ENCODE data around the gene TBCEL. TPM values are rescaled to one million over a fixed set of nuclear protein-coding genes. Genes with fewer than 3 reads are reported as not detected.

TBCEL gene
- total RNA-seq, 2 donors from 2014 or later, result 23.0 to 31.0 TPM

DNA sequence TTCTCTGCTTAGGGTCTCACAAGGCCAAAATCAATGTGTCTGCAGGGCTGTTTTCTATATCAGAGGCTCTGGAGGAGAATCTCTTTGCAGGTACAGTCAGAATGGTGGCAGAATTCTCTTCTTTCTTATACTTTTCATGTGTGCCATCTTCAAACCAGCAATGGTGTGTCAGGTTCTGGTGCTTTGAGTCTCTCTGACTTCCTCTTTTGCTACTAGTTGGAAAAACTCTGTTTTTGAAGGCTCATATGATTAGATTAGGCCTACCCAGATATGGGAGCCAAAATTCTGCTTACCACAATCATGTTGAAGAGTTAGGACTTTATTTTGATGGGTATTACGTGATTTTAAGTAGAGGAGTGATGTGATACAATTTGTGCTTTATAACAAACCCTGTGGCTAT is 58.3 kb downstream of the TBCEL start:
- H3K36me3 ChIP-seq, result peaks cover 8% of the 10 kb centered on the region
- H3K4me3 ChIP-seq, result no peak overlapping the region
- DNase-seq (ENCODE audit: low spot score), result no peak
- no peaks in the 10 kb centered on the region for H3K27me3 ChIP-seq
- no peak overlapping the region for H3K27ac ChIP-seq
- H3K9me3 ChIP-seq, result no peaks in the 10 kb centered on the region
- peaks cover 0 to 8% of the 10 kb centered on the region in 2 donors for H3K4me1 ChIP-seq
- TF ChIP-seq, protein P1, sequence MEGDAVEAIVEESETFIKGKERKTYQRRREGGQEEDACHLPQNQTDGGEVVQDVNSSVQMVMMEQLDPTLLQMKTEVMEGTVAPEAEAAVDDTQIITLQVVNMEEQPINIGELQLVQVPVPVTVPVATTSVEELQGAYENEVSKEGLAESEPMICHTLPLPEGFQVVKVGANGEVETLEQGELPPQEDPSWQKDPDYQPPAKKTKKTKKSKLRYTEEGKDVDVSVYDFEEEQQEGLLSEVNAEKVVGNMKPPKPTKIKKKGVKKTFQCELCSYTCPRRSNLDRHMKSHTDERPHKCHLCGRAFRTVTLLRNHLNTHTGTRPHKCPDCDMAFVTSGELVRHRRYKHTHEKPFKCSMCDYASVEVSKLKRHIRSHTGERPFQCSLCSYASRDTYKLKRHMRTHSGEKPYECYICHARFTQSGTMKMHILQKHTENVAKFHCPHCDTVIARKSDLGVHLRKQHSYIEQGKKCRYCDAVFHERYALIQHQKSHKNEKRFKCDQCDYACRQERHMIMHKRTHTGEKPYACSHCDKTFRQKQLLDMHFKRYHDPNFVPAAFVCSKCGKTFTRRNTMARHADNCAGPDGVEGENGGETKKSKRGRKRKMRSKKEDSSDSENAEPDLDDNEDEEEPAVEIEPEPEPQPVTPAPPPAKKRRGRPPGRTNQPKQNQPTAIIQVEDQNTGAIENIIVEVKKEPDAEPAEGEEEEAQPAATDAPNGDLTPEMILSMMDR (IDR thresholded peaks at IDR 0.05), result no peak

DNA sequence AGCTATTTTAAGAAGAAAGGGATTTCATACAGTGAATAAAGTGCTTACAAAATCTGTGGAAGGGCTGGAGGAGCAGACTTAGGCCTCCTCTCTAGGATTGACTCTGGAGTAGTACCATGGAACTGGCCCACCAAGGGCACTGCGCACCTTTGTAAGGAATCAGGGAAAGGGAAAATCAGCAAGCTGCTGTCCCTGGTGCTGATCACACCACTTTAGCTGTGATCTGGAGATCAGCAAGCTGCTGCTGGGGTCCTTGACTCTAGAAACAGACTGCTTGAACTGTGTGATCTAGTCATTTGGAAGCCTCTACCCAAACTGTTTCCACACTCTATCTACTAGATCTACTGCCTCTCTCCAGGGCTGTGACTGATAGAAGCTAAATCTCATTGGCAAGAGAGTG is 58.8 kb downstream of the TBCEL start:
- no peaks in the 10 kb centered on the region for H3K9me3 ChIP-seq
- H3K36me3 ChIP-seq, result peaks cover 8% of the 10 kb centered on the region
- TF ChIP-seq, protein P1 (IDR thresholded peaks at IDR 0.05), result no peak
- H3K27me3 ChIP-seq, result no peaks in the 10 kb centered on the region
- H3K27ac ChIP-seq, result no peak overlapping the region
- no peak overlapping the region for H3K4me3 ChIP-seq
- no peak for DNase-seq (ENCODE audit: low spot score)
- H3K4me1 ChIP-seq, result peaks cover 0 to 8% of the 10 kb centered on the region in 2 donors

DNA sequence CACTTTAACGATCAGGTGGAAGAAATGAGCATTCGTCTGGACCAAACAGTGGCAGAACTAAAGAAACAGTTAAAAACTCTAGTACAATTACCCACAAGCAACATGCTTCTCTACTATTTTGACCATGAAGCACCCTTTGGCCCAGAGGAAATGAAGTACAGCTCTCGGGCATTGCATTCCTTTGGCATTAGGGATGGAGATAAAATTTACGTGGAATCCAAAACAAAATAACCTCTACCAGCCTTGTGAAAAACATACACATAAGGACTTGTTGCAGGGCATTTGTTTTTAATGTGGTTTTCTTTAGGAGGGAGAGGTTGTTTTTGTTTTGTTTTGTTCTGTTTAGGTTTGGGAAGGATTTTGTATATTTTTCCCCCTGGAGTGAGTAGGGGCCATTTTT is 63.0 kb downstream of the TBCEL start:
- no peak overlapping the region for H3K4me3 ChIP-seq
- no peak for DNase-seq (ENCODE audit: low spot score)
- TF ChIP-seq, protein P1 (IDR thresholded peaks at IDR 0.05), result no peak
- H3K36me3 ChIP-seq, result no peaks in the 10 kb centered on the region
- peak overlapping the region in 1 of 2 donors; percentile 3 for H3K27ac ChIP-seq
- H3K4me1 ChIP-seq, result peaks cover 0 to 8% of the 10 kb centered on the region in 2 donors
- H3K9me3 ChIP-seq, result no peaks in the 10 kb centered on the region
- no peaks in the 10 kb centered on the region for H3K27me3 ChIP-seq

DNA sequence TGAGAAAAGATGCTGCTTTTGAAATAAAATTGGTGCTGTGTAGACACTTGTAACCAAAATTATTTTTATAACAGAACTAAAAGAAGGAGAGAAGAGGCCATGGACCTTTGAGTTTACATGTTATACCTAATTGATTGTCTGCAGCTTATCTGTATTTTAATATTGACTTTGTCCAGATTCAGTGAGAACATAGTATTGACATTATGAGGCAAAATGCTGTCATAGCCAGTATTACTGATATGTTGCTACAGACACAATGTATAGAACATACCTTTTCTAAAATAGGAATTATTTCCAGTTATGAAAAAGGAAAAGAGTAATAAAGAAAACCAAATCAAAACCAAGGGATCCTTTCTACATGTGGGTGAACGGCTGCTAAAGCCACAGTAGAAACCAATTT is 65.7 kb downstream of the TBCEL start:
- Histone ChIP-seq H3K4me1 (peaks cover 0 to 8% of the 10 kb centered on the region in 2 donors), H3K36me3 (no peaks in the 10 kb centered on the region), H3K27ac (no peak overlapping the region), H3K9me3 (no peaks in the 10 kb centered on the region), H3K4me3 (no peak overlapping the region), H3K27me3 (no peaks in the 10 kb centered on the region)
- DNase-seq (ENCODE audit: low spot score), result no peak
- TF ChIP-seq, protein P1 (IDR thresholded peaks at IDR 0.05), result no peak

DNA sequence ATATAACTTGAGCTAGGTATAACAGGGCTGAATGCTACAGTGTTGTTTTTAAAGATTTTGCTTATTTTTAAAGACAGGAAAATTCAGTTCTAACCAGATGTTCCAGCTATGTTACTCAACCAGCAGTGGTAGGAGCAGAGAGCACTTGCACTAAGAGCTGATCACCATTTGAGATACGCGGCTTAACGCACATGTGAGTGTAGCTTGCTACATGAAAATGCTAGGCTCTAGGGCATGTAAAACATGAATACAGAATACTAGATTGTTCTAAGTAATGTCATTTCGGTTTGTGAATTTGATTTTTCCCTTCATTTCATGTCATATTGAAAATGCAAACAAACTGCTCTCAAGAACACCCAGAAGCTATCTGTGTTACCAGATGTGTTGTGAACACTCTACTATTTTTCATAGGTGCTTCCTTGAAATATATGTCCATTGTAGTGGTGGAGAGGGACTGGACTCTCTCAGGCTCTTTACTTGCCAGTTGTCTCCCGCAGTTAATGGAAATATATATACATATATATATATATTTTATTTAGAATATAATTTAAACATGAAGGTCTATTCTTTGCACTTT is 66.3 kb downstream of the TBCEL start:
- TF ChIP-seq, protein P1 (IDR thresholded peaks at IDR 0.05), result no peak
- Histone ChIP-seq H3K36me3 (no peaks in the 10 kb centered on the region), H3K4me1 (peaks cover 0 to 8% of the 10 kb centered on the region in 2 donors), H3K27ac (no peak overlapping the region), H3K4me3 (no peak overlapping the region), H3K27me3 (no peaks in the 10 kb centered on the region), H3K9me3 (no peaks in the 10 kb centered on the region)
- DNase-seq (ENCODE audit: low spot score), result no peak
